ENCODE measurements around the gene UVRAG.

UVRAG gene

DNA sequence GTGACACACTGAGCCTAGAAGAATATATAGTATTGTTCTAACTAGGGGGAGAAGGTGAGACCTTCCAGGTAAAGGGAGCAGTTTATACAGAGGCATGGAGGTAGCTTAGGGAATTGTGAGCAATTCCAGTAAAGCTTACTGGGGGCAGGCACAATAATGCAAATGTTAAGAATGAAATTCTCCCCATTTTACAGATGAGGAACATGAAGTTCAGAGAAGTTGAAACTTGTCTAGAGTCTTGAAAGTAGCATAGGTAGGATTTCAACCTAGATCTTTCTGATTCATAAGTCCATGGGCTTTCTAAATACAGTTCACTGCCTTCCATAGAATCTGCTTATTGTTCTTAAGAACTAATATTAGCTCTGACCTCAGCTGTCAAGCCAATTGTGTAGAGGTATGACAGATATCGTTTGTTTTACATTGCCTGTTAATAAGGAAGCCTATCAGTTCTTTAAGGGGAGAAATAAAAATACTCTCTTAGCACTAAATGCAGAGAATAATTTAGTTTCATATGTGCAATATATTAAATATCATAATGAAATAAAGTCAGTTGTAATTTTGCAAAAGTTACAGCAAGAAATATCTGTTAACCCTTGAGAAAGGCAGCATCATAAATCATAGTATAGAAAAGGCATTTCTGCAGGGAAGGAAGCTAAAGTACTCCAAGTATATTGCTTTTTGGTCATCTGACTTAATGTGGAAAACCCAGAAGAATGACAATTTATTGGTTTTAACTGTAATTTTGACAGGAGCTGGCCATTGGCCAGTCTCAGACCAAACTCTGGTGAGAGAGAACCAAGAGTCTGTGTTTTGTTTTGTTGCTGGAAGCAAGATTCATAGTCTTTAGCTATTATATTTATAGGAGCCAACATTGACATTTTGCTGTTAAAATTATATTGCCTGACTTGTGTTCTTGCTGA is 181.8 kb downstream of the UVRAG start:
- H3K36me3 ChIP-seq (ENCODE audit: control insufficient read depth in 2 of 2, insufficient read depth in 1 of 2, low read length in 2 of 2), result no peaks in the 10 kb centered on the region
- H3K9me3 ChIP-seq (ENCODE audit: control insufficient read depth, insufficient read depth, low read depth, low read length), result no peaks in the 10 kb centered on the region
- ChIA-PET POLR2A (no interaction called here), CTCF (interaction anchor here (0.9 kb wide), 1 partner anchor 14 kb away, joined by 3 read pairs; no protein-coding TSS in a partner anchor)
- no peak overlapping the region for H3K27ac ChIP-seq (ENCODE audit: extremely low read depth, low read depth, low read length)
- H3K4me1 ChIP-seq (ENCODE audit: control insufficient read depth, insufficient read depth, low read length), result no peaks in the 10 kb centered on the region
- H3K4me3 ChIP-seq (ENCODE audit: low read depth, low read length), result no peak overlapping the region
- TF ChIP-seq ZNF19 (tag by site-specific recombination; IDR thresholded peaks at IDR 0.05; ENCODE audit: low read depth) (no peak), ZNF292 (tag by site-specific recombination; IDR thresholded peaks at IDR 0.05; ENCODE audit: borderline replicate concordance, low read depth) (no peak), ZNF555 (tag by site-specific recombination; conservative IDR thresholded peaks at IDR 0.05) (no peak), GLIS2 (tag by site-specific recombination; IDR thresholded peaks at IDR 0.05) (no peak)
- TF ChIP-seq, protein P1, sequence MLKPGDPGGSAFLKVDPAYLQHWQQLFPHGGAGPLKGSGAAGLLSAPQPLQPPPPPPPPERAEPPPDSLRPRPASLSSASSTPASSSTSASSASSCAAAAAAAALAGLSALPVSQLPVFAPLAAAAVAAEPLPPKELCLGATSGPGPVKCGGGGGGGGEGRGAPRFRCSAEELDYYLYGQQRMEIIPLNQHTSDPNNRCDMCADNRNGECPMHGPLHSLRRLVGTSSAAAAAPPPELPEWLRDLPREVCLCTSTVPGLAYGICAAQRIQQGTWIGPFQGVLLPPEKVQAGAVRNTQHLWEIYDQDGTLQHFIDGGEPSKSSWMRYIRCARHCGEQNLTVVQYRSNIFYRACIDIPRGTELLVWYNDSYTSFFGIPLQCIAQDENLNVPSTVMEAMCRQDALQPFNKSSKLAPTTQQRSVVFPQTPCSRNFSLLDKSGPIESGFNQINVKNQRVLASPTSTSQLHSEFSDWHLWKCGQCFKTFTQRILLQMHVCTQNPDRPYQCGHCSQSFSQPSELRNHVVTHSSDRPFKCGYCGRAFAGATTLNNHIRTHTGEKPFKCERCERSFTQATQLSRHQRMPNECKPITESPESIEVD (tag by site-specific recombination; IDR thresholded peaks at IDR 0.05), result peak; percentile 58

DNA sequence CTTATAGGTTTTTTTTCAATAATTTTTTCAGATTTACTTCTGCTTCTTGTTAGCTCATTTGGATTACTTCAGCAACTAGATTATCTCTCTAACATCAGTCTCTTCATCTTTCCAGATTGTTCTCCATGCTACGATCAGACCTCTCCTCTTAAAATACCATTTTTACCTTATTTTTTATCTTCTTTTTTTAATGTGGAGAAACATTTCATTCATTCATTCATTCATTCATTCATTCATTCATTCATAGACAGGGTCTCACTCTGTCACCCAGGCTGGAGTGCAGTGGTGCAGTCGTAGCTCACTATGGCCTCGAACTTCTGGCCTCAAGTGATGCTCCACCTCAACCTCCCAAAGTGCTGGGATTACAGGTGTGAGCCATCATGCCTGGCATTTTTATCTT is 189.4 kb downstream of the UVRAG start:
- H3K27ac ChIP-seq (ENCODE audit: extremely low read depth, low read depth, low read length), result no peak overlapping the region
- no peaks in the 10 kb centered on the region for H3K4me1 ChIP-seq (ENCODE audit: control insufficient read depth, insufficient read depth, low read length)
- H3K4me3 ChIP-seq (ENCODE audit: low read depth, low read length), result no peak overlapping the region
- POLR2A ChIA-PET, result no interaction called here
- no peak for TF ChIP-seq ZNF747 (tag by site-specific recombination; IDR thresholded peaks at IDR 0.05)
- no peak for TF ChIP-seq ZFP69B (tag by site-specific recombination; IDR thresholded peaks at IDR 0.05)
- TF ChIP-seq ZNF585B (tag by site-specific recombination; IDR thresholded peaks at IDR 0.05), result no peak
- TF ChIP-seq, protein P2, sequence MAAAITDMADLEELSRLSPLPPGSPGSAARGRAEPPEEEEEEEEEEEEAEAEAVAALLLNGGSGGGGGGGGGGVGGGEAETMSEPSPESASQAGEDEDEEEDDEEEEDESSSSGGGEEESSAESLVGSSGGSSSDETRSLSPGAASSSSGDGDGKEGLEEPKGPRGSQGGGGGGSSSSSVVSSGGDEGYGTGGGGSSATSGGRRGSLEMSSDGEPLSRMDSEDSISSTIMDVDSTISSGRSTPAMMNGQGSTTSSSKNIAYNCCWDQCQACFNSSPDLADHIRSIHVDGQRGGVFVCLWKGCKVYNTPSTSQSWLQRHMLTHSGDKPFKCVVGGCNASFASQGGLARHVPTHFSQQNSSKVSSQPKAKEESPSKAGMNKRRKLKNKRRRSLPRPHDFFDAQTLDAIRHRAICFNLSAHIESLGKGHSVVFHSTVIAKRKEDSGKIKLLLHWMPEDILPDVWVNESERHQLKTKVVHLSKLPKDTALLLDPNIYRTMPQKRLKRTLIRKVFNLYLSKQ (tag by site-specific recombination; IDR thresholded peaks at IDR 0.05; ENCODE audit: borderline replicate concordance), result no peak
- CTCF ChIA-PET, result interaction anchor here (0.6 kb wide), 2 partner anchors 81 to 123 kb away, joined by 3 to 5 read pairs; no protein-coding TSS in a partner anchor
- peaks cover 0 to 17% of the 10 kb centered on the region in 2 experiments; a peak in 1 of 3 replicates for H3K36me3 ChIP-seq (ENCODE audit: control insufficient read depth in 2 of 2, insufficient read depth in 1 of 2, low read length in 2 of 2)
- no peaks in the 10 kb centered on the region for H3K9me3 ChIP-seq (ENCODE audit: control insufficient read depth, insufficient read depth, low read depth, low read length)

DNA sequence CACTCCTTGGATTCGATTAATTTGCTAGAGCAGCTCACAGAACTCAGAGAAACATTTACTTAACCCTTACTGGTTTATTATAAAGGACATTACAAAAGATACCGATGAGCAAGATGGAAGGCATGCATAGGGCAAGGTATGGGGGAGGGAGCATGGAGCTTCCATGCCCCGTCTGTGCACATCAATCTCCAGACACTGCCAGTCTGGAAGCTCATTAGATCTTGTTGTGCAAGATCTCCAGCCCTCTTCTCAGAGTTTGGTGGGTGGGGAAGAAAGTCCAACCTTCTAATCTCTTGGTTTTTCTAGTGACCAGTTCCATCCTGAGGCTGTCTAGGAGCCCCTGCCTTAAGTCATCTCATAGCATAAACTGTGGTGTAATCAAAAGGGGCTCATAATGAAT is 190.7 kb downstream of the UVRAG start:
- CTCF ChIA-PET, result no interaction called here
- TF ChIP-seq ZNF791 (tag by site-specific recombination; IDR thresholded peaks at IDR 0.05) (no peak), ZNF416 (tag by site-specific recombination; IDR thresholded peaks at IDR 0.05) (no peak), ZNF768 (tag by site-specific recombination; IDR thresholded peaks at IDR 0.05) (no peak), ZNF48 (tag by site-specific recombination; IDR thresholded peaks at IDR 0.05) (no peak), ZNF184 (tag by site-specific recombination; IDR thresholded peaks at IDR 0.05) (no peak), ZNF335 (tag by site-specific recombination; conservative IDR thresholded peaks at IDR 0.05) (no peak), ZEB2 (tag by site-specific recombination; IDR thresholded peaks at IDR 0.05) (no peak), ZBTB21 (tag by site-specific recombination; IDR thresholded peaks at IDR 0.05) (no peak)
- TF ChIP-seq, protein P3, sequence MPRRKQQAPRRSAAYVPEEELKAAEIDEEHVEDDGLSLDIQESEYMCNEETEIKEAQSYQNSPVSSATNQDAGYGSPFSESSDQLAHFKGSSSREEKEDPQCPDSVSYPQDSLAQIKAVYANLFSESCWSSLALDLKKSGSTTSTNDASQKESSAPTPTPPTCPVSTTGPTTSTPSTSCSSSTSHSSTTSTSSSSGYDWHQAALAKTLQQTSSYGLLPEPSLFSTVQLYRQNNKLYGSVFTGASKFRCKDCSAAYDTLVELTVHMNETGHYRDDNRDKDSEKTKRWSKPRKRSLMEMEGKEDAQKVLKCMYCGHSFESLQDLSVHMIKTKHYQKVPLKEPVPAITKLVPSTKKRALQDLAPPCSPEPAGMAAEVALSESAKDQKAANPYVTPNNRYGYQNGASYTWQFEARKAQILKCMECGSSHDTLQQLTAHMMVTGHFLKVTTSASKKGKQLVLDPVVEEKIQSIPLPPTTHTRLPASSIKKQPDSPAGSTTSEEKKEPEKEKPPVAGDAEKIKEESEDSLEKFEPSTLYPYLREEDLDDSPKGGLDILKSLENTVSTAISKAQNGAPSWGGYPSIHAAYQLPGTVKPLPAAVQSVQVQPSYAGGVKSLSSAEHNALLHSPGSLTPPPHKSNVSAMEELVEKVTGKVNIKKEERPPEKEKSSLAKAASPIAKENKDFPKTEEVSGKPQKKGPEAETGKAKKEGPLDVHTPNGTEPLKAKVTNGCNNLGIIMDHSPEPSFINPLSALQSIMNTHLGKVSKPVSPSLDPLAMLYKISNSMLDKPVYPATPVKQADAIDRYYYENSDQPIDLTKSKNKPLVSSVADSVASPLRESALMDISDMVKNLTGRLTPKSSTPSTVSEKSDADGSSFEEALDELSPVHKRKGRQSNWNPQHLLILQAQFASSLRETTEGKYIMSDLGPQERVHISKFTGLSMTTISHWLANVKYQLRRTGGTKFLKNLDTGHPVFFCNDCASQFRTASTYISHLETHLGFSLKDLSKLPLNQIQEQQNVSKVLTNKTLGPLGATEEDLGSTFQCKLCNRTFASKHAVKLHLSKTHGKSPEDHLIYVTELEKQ (tag by site-specific recombination; IDR thresholded peaks at IDR 0.05; ENCODE audit: borderline replicate concordance), result no peak
- TF ChIP-seq, protein P4, sequence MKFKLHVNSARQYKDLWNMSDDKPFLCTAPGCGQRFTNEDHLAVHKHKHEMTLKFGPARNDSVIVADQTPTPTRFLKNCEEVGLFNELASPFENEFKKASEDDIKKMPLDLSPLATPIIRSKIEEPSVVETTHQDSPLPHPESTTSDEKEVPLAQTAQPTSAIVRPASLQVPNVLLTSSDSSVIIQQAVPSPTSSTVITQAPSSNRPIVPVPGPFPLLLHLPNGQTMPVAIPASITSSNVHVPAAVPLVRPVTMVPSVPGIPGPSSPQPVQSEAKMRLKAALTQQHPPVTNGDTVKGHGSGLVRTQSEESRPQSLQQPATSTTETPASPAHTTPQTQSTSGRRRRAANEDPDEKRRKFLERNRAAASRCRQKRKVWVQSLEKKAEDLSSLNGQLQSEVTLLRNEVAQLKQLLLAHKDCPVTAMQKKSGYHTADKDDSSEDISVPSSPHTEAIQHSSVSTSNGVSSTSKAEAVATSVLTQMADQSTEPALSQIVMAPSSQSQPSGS (tag by site-specific recombination; IDR thresholded peaks at IDR 0.05; ENCODE audit: low read depth), result no peak
- TF ChIP-seq, protein P5, sequence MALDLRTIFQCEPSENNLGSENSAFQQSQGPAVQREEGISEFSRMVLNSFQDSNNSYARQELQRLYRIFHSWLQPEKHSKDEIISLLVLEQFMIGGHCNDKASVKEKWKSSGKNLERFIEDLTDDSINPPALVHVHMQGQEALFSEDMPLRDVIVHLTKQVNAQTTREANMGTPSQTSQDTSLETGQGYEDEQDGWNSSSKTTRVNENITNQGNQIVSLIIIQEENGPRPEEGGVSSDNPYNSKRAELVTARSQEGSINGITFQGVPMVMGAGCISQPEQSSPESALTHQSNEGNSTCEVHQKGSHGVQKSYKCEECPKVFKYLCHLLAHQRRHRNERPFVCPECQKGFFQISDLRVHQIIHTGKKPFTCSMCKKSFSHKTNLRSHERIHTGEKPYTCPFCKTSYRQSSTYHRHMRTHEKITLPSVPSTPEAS (tag by site-specific recombination; IDR thresholded peaks at IDR 0.05), result no peak

More for the DNA sequence above, 190.7 kb downstream of the UVRAG start:
- no peak overlapping the region for H3K27ac ChIP-seq (ENCODE audit: extremely low read depth, low read depth, low read length)
- no peak overlapping the region for H3K4me3 ChIP-seq (ENCODE audit: low read depth, low read length)
- H3K36me3 ChIP-seq (ENCODE audit: control insufficient read depth in 2 of 2, insufficient read depth in 1 of 2, low read length in 2 of 2), result peaks cover 0 to 19% of the 10 kb centered on the region in 2 experiments; a peak in 1 of 3 replicates
- H3K9me3 ChIP-seq (ENCODE audit: control insufficient read depth, insufficient read depth, low read depth, low read length), result no peaks in the 10 kb centered on the region
- POLR2A ChIA-PET, result no interaction called here
- H3K4me1 ChIP-seq (ENCODE audit: control insufficient read depth, insufficient read depth, low read length), result no peaks in the 10 kb centered on the region

All from HEK293 (cell line).